ENCODE data around the gene SERPINA9.
"Not testable (repeated sequence)": the region's sequence is repeated elsewhere in the genome, so short reads cannot be mapped to it uniquely, and the experiment has no call there.

SERPINA9 gene

DNA sequence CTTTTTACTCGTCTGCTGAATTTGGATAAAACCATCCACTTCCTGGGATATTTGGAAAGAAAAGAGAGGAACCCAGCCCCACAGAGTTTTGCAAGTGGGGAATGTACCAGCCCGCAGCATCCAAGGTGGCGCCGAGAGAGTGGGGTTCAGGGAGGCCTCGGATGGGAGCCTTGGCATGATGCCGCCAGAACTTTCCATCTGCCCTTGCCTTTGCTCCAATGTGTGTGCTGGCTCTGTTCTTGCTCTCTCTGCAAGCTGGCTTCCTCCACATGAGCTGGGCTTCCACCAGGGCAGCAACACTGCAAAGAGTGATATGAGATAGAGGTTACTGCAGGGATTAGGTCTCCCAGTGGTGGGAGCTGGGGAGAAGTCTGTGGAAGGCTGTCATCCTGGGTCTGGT lies 39.9 kb upstream of the SERPINA9 start:
- TF ChIP-seq, protein P1, sequence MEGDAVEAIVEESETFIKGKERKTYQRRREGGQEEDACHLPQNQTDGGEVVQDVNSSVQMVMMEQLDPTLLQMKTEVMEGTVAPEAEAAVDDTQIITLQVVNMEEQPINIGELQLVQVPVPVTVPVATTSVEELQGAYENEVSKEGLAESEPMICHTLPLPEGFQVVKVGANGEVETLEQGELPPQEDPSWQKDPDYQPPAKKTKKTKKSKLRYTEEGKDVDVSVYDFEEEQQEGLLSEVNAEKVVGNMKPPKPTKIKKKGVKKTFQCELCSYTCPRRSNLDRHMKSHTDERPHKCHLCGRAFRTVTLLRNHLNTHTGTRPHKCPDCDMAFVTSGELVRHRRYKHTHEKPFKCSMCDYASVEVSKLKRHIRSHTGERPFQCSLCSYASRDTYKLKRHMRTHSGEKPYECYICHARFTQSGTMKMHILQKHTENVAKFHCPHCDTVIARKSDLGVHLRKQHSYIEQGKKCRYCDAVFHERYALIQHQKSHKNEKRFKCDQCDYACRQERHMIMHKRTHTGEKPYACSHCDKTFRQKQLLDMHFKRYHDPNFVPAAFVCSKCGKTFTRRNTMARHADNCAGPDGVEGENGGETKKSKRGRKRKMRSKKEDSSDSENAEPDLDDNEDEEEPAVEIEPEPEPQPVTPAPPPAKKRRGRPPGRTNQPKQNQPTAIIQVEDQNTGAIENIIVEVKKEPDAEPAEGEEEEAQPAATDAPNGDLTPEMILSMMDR (IDR thresholded peaks at IDR 0.05; ENCODE audit: low read depth, low read length) = no peak
- no peak overlapping the region for H3K4me3 ChIP-seq (ENCODE audit: low read depth, low read length)

DNA sequence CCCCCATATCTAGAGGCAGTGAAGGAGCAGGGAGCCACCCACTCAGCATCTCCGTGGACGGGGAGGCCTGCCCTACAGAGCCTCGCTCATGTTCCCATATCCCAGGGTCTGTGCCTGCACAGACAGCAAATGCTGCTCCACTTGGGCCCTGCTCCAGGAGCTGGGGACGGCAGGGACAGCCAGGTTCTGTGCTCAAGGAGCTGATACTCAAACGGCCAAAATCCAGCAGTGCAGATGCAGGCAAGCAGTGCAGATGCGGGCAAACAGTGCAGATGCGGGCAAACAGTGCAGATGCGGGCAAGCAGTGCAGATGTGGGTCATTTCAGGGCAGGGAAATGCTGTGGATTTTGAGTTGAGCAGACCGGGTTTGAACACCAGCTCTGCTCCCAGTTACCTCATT lies 39.4 kb upstream of the SERPINA9 start:
- TF ChIP-seq, protein P1 (IDR thresholded peaks at IDR 0.05; ENCODE audit: low read depth, low read length) = no peak

DNA sequence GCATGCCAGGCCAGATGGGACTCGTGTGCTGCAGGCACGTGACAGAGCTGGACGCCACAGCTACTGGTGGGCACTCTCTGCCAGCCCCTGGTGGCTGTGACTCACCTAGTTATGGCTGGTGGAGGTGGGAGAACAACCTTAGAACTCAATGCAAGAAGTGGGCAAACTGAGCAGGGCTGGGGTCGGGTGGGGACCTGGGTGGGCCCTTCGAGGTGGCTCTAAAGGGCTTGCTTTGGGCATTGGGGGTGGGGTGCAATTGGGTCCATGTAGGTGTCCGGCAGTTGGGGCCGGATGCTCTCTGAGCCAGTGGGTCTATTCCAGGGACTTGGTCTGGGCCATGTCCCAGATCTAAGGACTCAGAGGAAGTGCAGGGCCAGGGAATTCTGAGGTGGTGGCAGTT lies 38.4 kb upstream of the SERPINA9 start:
- no peak overlapping the region for H3K4me3 ChIP-seq (ENCODE audit: low read depth, low read length)

More for the DNA sequence above, 39.4 kb upstream of the SERPINA9 start:
- H3K4me3 ChIP-seq (ENCODE audit: low read depth, low read length) = no peak overlapping the region

DNA sequence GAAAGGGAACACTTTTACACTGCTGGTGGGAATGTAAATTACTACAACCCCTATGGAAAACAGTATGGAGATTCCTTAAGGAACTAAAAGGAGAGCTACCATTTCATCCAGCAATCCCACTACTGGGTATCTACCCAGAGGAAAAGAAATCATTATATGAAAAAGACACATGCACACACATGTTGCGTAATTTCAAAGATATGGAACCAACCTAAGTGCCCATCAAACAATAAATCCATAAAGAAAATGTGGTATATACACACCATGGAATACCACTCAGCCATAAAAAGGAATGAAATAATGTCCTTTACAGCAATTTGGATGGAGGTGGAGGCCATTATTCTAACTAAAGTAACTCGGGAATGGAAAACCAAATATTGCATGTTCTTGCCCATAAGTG lies 34.5 kb upstream of the SERPINA9 start:
- not testable (repeated sequence) for H3K4me3 ChIP-seq (ENCODE audit: low read depth, low read length)

More for the DNA sequence above, 38.4 kb upstream of the SERPINA9 start:
- TF ChIP-seq, protein P1 (IDR thresholded peaks at IDR 0.05; ENCODE audit: low read depth, low read length) = no peak

DNA sequence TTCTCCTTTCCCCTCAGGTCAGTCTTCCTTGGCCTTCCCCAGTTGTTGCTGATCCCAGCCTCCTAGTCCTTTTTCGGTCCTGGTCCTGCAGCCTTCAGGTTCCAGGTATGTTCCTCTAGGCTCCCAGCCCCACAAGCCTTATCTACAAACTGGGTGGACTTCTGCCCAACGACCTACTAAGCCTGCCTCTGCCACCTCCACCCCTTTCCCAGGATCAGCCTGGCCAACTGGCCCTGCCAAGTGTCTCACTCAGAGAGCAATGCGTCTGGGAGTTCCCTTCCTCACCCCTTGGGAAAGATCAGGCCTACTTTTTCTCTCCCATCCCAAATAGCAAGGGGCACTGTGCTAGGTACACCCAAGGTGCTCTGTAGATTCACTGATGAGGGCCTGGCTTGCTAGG lies 33.4 kb upstream of the SERPINA9 start, which contains the start of gene SERPINA12:
Gene SERPINA12 (minus strand): TSS at position 114 of the 400 bp plus-strand sequence. CDS start 11,072 bp downstream, outside the sequence.
- no peak within 1 kb of the TSS for H3K4me3 ChIP-seq (ENCODE audit: low read depth, low read length)
- TF ChIP-seq, protein P1 (IDR thresholded peaks at IDR 0.05; ENCODE audit: low read depth, low read length) = no peak

DNA sequence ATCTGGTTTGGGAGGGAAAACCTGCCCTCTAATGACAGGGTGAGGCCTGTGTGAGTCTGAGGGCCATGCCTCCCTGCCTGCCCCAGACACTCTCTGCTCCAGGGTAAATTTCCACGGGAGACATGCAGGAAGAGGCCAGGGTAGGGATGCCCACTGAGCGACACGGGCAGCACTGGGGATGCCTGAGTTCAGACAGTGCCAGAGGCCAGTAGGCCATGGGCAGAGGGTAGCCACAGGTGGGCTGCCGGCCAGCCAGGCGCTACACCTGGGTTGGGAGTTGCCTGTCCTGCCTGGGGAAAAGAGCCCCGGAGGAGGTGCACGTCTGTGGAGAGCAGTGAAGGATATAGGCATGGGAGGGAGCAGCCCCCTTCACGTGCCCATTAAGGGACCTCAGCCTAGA lies 29.6 kb upstream of the SERPINA9 start:
- no peak overlapping the region for H3K4me3 ChIP-seq (ENCODE audit: low read depth, low read length)
- TF ChIP-seq, protein P1 (IDR thresholded peaks at IDR 0.05; ENCODE audit: low read depth, low read length) = no peak

DNA sequence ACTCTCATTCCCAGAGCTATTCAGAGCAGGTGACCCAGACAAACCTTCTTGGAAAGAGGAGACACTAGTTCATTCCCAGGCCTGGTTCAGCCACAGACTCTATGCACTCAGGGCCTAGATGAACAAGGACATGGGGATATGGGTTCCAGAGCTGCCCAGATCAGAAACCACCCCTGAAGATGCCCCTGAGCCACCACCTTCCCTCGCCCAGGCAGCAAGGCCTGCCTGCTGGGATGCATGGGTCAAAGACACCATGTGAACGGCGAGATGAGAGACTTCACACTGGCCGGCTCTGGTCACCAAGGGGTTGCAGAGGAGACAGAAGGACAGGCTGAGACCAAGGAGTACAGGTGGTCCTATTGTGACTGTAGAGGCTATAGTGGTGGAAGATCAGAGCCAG lies 29.2 kb upstream of the SERPINA9 start:
- H3K4me3 ChIP-seq (ENCODE audit: low read depth, low read length) = no peak overlapping the region
- TF ChIP-seq, protein P1 (IDR thresholded peaks at IDR 0.05; ENCODE audit: low read depth, low read length) = no peak
